T1000 (cell line): Measurements from ENCODE around the gene SPANXD.
"Not testable (repeated sequence)": the region's sequence is repeated elsewhere in the genome, so short reads cannot be mapped to it uniquely, and the experiment has no call there.

ENCODE experiments used
- DNase-seq: peaks from one replicate; lab custom pipeline; 2025; ENCODE audit warnings: mixed read lengths; lab: John Stamatoyannopoulos, UW

Gene SPANXD

GRCh38 chrX:141698639-141699038 is at the start of gene SPANXD:
Gene SPANXD, minus strand, starts transcription at chrX:141698739. Its CDS starts 334 bp downstream, at chrX:141698405.
- not testable (repeated sequence) for DNase-seq

- DNase-seq, result no peak
Observed at GRCh38 chrX:141742666-141743065, 44.1 kb upstream of the SPANXD start.

GRCh38 chrX:141736656-141737055 is 38.1 kb upstream of the SPANXD start:
- DNase-seq, result no peak

- DNase-seq, result no peak
Observed at GRCh38 chrX:141733371-141733770, 34.8 kb upstream of the SPANXD start.

GRCh38 chrX:141732031-141732430 is 33.5 kb upstream of the SPANXD start:
- no peak for DNase-seq

- DNase-seq, result no peak
Observed at GRCh38 chrX:141724186-141724585, 25.6 kb upstream of the SPANXD start.

GRCh38 chrX:141714680-141715079 is 16.1 kb upstream of the SPANXD start:
- DNase-seq, result no peak

GRCh38 chrX:141701072-141701471 is 2.5 kb upstream of the SPANXD start:
- DNase-seq, result no peak

GRCh38 chrX:141673946-141674345 is 24.6 kb downstream of the SPANXD start:
- DNase-seq, result no peak

- DNase-seq, result no peak
Observed at GRCh38 chrX:141669689-141670088, 28.9 kb downstream of the SPANXD start.

- DNase-seq, result no peak
Observed at GRCh38 chrX:141668371-141668770, 30.2 kb downstream of the SPANXD start.

- no peak for DNase-seq
Observed at GRCh38 chrX:141662781-141663180, 35.8 kb downstream of the SPANXD start.

GRCh38 chrX:141652286-141652685 is 46.3 kb downstream of the SPANXD start:
- DNase-seq, result no peak
